PC-9 (cell line): ENCODE results near the gene TMEM117.

Source experiments
- EZH2 ChIP-seq: fragments of 200-600 bp; sonication (generic); IDR thresholded peaks from 2 replicates; pipeline ENCODE4 v1.8.0; 2017; ENCODE audit warnings: antibody characterized with exemption, low read depth
- TF ChIP-seq, protein P1 (sequence below): fragments of 200-600 bp; sonication (generic); conservative IDR thresholded peaks from 2 replicates; pipeline ENCODE4 v1.6.1; 2017; ENCODE audit warnings: mixed run types, antibody characterized with exemption, mild to moderate bottlenecking, moderate library complexity

DNA sequence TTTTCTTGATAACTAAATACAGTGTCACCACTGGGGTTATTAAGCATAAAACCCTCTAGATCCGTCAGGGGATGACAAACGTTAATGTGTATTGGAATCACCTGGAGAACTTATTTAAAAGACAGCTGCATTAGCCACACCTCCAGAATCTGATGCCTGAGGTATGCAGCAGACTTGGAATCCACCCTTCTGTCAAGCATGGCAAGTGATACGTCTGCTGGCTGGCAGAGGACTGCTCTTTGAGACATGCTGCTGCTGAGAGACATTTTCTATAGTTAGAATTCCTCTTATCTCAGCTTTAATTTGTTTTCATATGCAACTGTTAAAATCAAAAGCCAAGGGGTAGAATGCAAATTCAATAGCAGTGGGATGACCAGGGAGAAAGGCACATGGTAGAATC is 544.0 kb downstream of the TMEM117 start:
- TF ChIP-seq EZH2 = no peak
- TF ChIP-seq, protein P1, sequence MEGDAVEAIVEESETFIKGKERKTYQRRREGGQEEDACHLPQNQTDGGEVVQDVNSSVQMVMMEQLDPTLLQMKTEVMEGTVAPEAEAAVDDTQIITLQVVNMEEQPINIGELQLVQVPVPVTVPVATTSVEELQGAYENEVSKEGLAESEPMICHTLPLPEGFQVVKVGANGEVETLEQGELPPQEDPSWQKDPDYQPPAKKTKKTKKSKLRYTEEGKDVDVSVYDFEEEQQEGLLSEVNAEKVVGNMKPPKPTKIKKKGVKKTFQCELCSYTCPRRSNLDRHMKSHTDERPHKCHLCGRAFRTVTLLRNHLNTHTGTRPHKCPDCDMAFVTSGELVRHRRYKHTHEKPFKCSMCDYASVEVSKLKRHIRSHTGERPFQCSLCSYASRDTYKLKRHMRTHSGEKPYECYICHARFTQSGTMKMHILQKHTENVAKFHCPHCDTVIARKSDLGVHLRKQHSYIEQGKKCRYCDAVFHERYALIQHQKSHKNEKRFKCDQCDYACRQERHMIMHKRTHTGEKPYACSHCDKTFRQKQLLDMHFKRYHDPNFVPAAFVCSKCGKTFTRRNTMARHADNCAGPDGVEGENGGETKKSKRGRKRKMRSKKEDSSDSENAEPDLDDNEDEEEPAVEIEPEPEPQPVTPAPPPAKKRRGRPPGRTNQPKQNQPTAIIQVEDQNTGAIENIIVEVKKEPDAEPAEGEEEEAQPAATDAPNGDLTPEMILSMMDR = no peak
